ENCODE data around the gene NEBL.

- TF ChIP-seq POLR2A (IDR thresholded peaks at IDR 0.05) (no peak), CTCF (IDR thresholded peaks at IDR 0.05) (no peak)
Observed at GRCh38 chr10:20877554-20877953, 19.6 kb downstream of the NEBL start.
